SK-N-SH treated with all-trans-retinoic acid at 6 μM for 48 hours (cell line): ENCODE data around the gene FNDC7.
"Not testable (repeated sequence)": the region's sequence is repeated elsewhere in the genome, so short reads cannot be mapped to it uniquely, and the experiment has no call there.

ENCODE experiments used
- ATAC-seq: fragments of 200-7000 bp; cut with Tn5 transposase; 3 replicates; pipeline ENCODE4 v1.9.1; 2020; ENCODE audit warnings: mild to moderate bottlenecking, moderate library complexity
- ARNTL ChIP-seq: fragments of 450-650 bp; formaldehyde crosslinking; IDR thresholded peaks from 2 replicates; pipeline ENCODE4 v1.5.0; 2020; ENCODE audit warnings: low read depth, mild to moderate bottlenecking, moderate library complexity, borderline replicate concordance
- CSDC2 ChIP-seq: fragments of 250-450 bp; sonication (Bioruptor Pico); IDR thresholded peaks from 2 replicates; pipeline ENCODE4 v1.5.0; 2020; ENCODE audit warnings: mild to moderate bottlenecking, moderate library complexity
- ESRRG ChIP-seq: fragments of 250-450 bp; sonication (Bioruptor Pico); IDR thresholded peaks from 2 replicates; pipeline ENCODE4 v1.6.1; 2021; ENCODE audit warnings: mild to moderate bottlenecking
- GLIS3 ChIP-seq: fragments of 250-450 bp; sonication (Bioruptor Pico); IDR thresholded peaks from 2 replicates; pipeline ENCODE4 v1.5.0; 2020; ENCODE audit warnings: mild to moderate bottlenecking, moderate library complexity
- ISL1 ChIP-seq: fragments of 250-450 bp; sonication (Bioruptor Pico); IDR thresholded peaks from 2 replicates; pipeline ENCODE4 v2.1.2; 2022; ENCODE audit warnings: mild to moderate bottlenecking, moderate library complexity
- OSR1 ChIP-seq: fragments of 250-450 bp; sonication (Bioruptor Pico); IDR thresholded peaks from 2 replicates; pipeline ENCODE4 v1.8.0; 2022; ENCODE audit warnings: moderate library complexity, mild to moderate bottlenecking, inconsistent platforms
- PATZ1 ChIP-seq: fragments of 250-450 bp; sonication (Bioruptor Pico); IDR thresholded peaks from 2 replicates; pipeline ENCODE4 v1.8.0; 2020; ENCODE audit warnings: mild to moderate bottlenecking, moderate library complexity, borderline replicate concordance
- POU6F1 ChIP-seq: fragments of 250-450 bp; sonication (Bioruptor Pico); IDR thresholded peaks from 2 replicates; pipeline ENCODE4 v1.8.0; 2021; ENCODE audit warnings: low read depth, mild to moderate bottlenecking, moderate library complexity, borderline replicate concordance
- PPARA ChIP-seq: fragments of 250-450 bp; sonication (Bioruptor Pico); IDR thresholded peaks from 2 replicates; pipeline ENCODE4 v1.5.0; 2020; ENCODE audit warnings: mild to moderate bottlenecking, borderline replicate concordance
- RARB ChIP-seq: fragments of 250-450 bp; sonication (Bioruptor Pico); IDR thresholded peaks from 2 replicates; pipeline ENCODE4 v1.8.0; 2021; ENCODE audit warnings: mild to moderate bottlenecking, moderate library complexity
- SNAI2 ChIP-seq: fragments of 250-450 bp; sonication (Bioruptor Pico); IDR thresholded peaks from 2 replicates; pipeline ENCODE4 v1.5.0; 2020; ENCODE audit warnings: mild to moderate bottlenecking, moderate library complexity
- TOX ChIP-seq: fragments of 250-450 bp; sonication (Bioruptor Pico); IDR thresholded peaks from 2 replicates; pipeline ENCODE4 v1.8.0; 2021; ENCODE audit warnings: mild to moderate bottlenecking, moderate library complexity, borderline replicate concordance
- TSHZ2 ChIP-seq: fragments of 250-450 bp; sonication (Bioruptor Pico); IDR thresholded peaks from 2 replicates; pipeline ENCODE4 v1.5.0; 2020; ENCODE audit warnings: mild to moderate bottlenecking, moderate library complexity
- ZC3H10 ChIP-seq: fragments of 250-450 bp; sonication (Bioruptor Pico); IDR thresholded peaks from 2 replicates; pipeline ENCODE4 v1.5.1; 2021; ENCODE audit warnings: mild to moderate bottlenecking, moderate library complexity
- ZFP3 ChIP-seq: fragments of 250-450 bp; sonication (Bioruptor Pico); IDR thresholded peaks from 2 replicates; pipeline ENCODE4 v1.5.0; 2020; ENCODE audit warnings: mild to moderate bottlenecking, moderate library complexity
- ZFP30 ChIP-seq: fragments of 450-650 bp; formaldehyde crosslinking; IDR thresholded peaks from 2 replicates; pipeline ENCODE4 v1.5.0; 2022; ENCODE audit warnings: mild to moderate bottlenecking, moderate library complexity
- ZNF565 ChIP-seq: fragments of 450-650 bp; formaldehyde crosslinking; conservative IDR thresholded peaks from 2 replicates; pipeline ENCODE4 v1.5.0; 2020; ENCODE audit warnings: low read depth, mild to moderate bottlenecking, moderate library complexity
- ZNF70 ChIP-seq: fragments of 450-650 bp; formaldehyde crosslinking; IDR thresholded peaks from 2 replicates; pipeline ENCODE4 v1.5.0; 2020; ENCODE audit warnings: mild to moderate bottlenecking, moderate library complexity
- ZNF8 ChIP-seq: fragments of 450-650 bp; formaldehyde crosslinking; IDR thresholded peaks from 2 replicates; pipeline ENCODE4 v1.5.0; 2020; ENCODE audit warnings: mild to moderate bottlenecking, moderate library complexity

FNDC7 gene

GRCh38 chr1:108664481-108664880 lies 48.2 kb upstream of the FNDC7 start:
- TF ChIP-seq RARB (CRISPR knock-in tag) = no peak
- no peak for TF ChIP-seq GLIS3 (CRISPR knock-in tag)
- TF ChIP-seq CSDC2 (CRISPR knock-in tag) = no peak
- no peak for TF ChIP-seq ZNF8
- ATAC-seq = no peak

- ATAC-seq = no peak
- no peak for TF ChIP-seq ESRRG (CRISPR knock-in tag)
- no peak for TF ChIP-seq ZC3H10 (CRISPR knock-in tag)
- no peak for TF ChIP-seq POU6F1 (CRISPR knock-in tag)
- TF ChIP-seq PPARA (CRISPR knock-in tag) = no peak
- TF ChIP-seq ZFP3 (CRISPR knock-in tag) = no peak
- no peak for TF ChIP-seq PATZ1
- no peak for TF ChIP-seq TOX (CRISPR knock-in tag)
- TF ChIP-seq GLIS3 (CRISPR knock-in tag) = no peak
- no peak for TF ChIP-seq OSR1 (CRISPR knock-in tag)
- TF ChIP-seq ZNF8 = no peak
- no peak for TF ChIP-seq ZNF565
Measured at GRCh38 chr1:108665067-108665466, 47.6 kb upstream of the FNDC7 start.

- no peak for TF ChIP-seq SNAI2 (CRISPR knock-in tag)
- TF ChIP-seq CSDC2 (CRISPR knock-in tag) = no peak
- no peak for TF ChIP-seq POU6F1 (CRISPR knock-in tag)
- TF ChIP-seq TSHZ2 (CRISPR knock-in tag) = no peak
- no peak for TF ChIP-seq ZFP30 (CRISPR knock-in tag)
- TF ChIP-seq ESRRG (CRISPR knock-in tag) = no peak
- TF ChIP-seq ZNF565 = no peak
- no peak for TF ChIP-seq ARNTL (CRISPR knock-in tag)
- TF ChIP-seq ZFP3 (CRISPR knock-in tag) = no peak
- TF ChIP-seq ISL1 (CRISPR knock-in tag) = no peak
Measured at GRCh38 chr1:108665771-108666170, 46.9 kb upstream of the FNDC7 start.

GRCh38 chr1:108667422-108667821 lies 45.3 kb upstream of the FNDC7 start:
- ATAC-seq = not testable (repeated sequence)

More at GRCh38 chr1:108665771-108666170, 46.9 kb upstream of the FNDC7 start:
- ATAC-seq = no peak

- no peak for ATAC-seq
- no peak for TF ChIP-seq ZFP3 (CRISPR knock-in tag)
- TF ChIP-seq ZC3H10 (CRISPR knock-in tag) = no peak
- no peak for TF ChIP-seq GLIS3 (CRISPR knock-in tag)
- TF ChIP-seq RARB (CRISPR knock-in tag) = no peak
- no peak for TF ChIP-seq OSR1 (CRISPR knock-in tag)
- TF ChIP-seq PPARA (CRISPR knock-in tag) = no peak
- TF ChIP-seq CSDC2 (CRISPR knock-in tag) = no peak
- no peak for TF ChIP-seq TSHZ2 (CRISPR knock-in tag)
- TF ChIP-seq TOX (CRISPR knock-in tag) = no peak
- TF ChIP-seq PATZ1 = no peak
- TF ChIP-seq SNAI2 (CRISPR knock-in tag) = no peak
- no peak for TF ChIP-seq ARNTL (CRISPR knock-in tag)
- TF ChIP-seq ZNF70 (CRISPR knock-in tag) = no peak
Measured at GRCh38 chr1:108668777-108669176, 43.9 kb upstream of the FNDC7 start.
